ENCODE results near the gene OR10V1. TPM values are rescaled to one million over a fixed set of nuclear protein-coding genes. Genes with fewer than 3 reads are reported as not detected.

OR10V1 gene
- not detected in 2 replicates for total RNA-seq

GRCh38 chr11:59713745-59714144 is at the start of gene OR10V1:
OR10V1 (minus strand) TSS chr11:59713845; CDS start chr11:59713845, 0 bp downstream.

GRCh38 chr11:59754859-59755700 is 41.4 kb upstream of the OR10V1 start, which contains the start of gene STX3:
STX3 (plus strand) TSS chr11:59755376; CDS start chr11:59755606, 230 bp downstream.

GRCh38 chr11:59668950-59669610 is 44.6 kb downstream of the OR10V1 start, which contains the start of gene PATL1:
PATL1 (minus strand) TSS chr11:59669037; CDS start chr11:59668895, 142 bp downstream.

Other genes with a start within 250 kb of the OR10V1 start
- not detected in 2 replicates for gene OR4D10, start 240.5 kb downstream of the OR10V1 start, total RNA-seq
- gene OR4D11, start 210.3 kb downstream of the OR10V1 start, total RNA-seq, result not detected in 2 replicates
- gene OR4D9, start 202.3 kb downstream of the OR10V1 start, total RNA-seq, result not detected in 2 replicates
- gene OSBP, start 98.1 kb downstream of the OR10V1 start, total RNA-seq, result 26.5 and 27.1 TPM in 2 replicates
- 4.0 and 7.2 TPM in 2 replicates for gene PATL1, start 44.8 kb downstream of the OR10V1 start, total RNA-seq
- 40.3 and 55.2 TPM in 2 replicates for gene STX3, start 41.5 kb upstream of the OR10V1 start, total RNA-seq
- 27.7 and 28.0 TPM in 2 replicates for gene MRPL16, start 96.9 kb upstream of the OR10V1 start, total RNA-seq
- gene CBLIF, start 131.7 kb upstream of the OR10V1 start, total RNA-seq, result not detected in 2 replicates
- gene TCN1, start 152.6 kb upstream of the OR10V1 start, total RNA-seq, result 3.9 and 14.9 TPM in 2 replicates
- not detected in 2 replicates for gene OOSP3, start 164.9 kb upstream of the OR10V1 start, total RNA-seq
- gene OOSP1, start 224.6 kb upstream of the OR10V1 start, total RNA-seq, result not detected in 2 replicates

Data from tracheal epithelial cell (primary cell).